SU-DHL-6 (cell line): Measurements from ENCODE around the gene ZFHX3.

Experiments
- H2AFZ ChIP-seq: fragments of 200-600 bp; sonication (generic); 2 replicates; pipeline ENCODE4 v1.6.1; 2014; ENCODE audit warnings: low read depth, mild to moderate bottlenecking, moderate library complexity, mixed read lengths, antibody characterized with exemption, low read length; ENCODE audit not compliant: severe bottlenecking
- H3F3A ChIP-seq: fragments of 200-600 bp; shearing (Covaris generic); 2 replicates; pipeline ENCODE4 v1.6.0; 2016; ENCODE audit warnings: antibody characterized with exemption, mild to moderate bottlenecking; ENCODE audit not compliant: insufficient read depth
- H3K27ac ChIP-seq: fragments of 200-600 bp; sonication (generic); 2 replicates; pipeline ENCODE4 v1.5.1; 2016; ENCODE audit warnings: low read depth, mild to moderate bottlenecking, low read length, moderate library complexity, mixed read lengths
- H3K27me3 ChIP-seq: fragments of 200-600 bp; sonication (generic), shearing (Covaris generic); 2 replicates; pipeline ENCODE4 v1.6.0; 2014; ENCODE audit warnings: mild to moderate bottlenecking, low read length
- H3K36me3 ChIP-seq: fragments of 200-600 bp; sonication (generic); 2 replicates; pipeline ENCODE4 v1.6.1; 2014; ENCODE audit warnings: mild to moderate bottlenecking, low read length, mixed read lengths
- H3K4me2 ChIP-seq: fragments of 300-600, 200-600 bp; shearing (Covaris generic), sonication (generic); 2 replicates; pipeline ENCODE4 v1.6.0; 2014; ENCODE audit warnings: low read length, low read depth, mild to moderate bottlenecking; ENCODE audit not compliant: poor library complexity, severe bottlenecking
- H3K4me3 ChIP-seq: fragments of 200-600 bp; sonication (generic); 2 replicates; pipeline ENCODE4 v1.5.1; 2014; ENCODE audit warnings: antibody characterized with exemption, low read length, mild to moderate bottlenecking, mixed read lengths; ENCODE audit not compliant: insufficient read depth, poor library complexity, severe bottlenecking
- H3K79me2 ChIP-seq: fragments of 200-600 bp; sonication (generic); 2 replicates; pipeline ENCODE4 v1.6.1; 2014; ENCODE audit warnings: mild to moderate bottlenecking, low read length, moderate library complexity; ENCODE audit not compliant: insufficient read depth
- H3K9ac ChIP-seq: fragments of 200-600 bp; sonication (generic); 2 replicates; pipeline ENCODE4 v1.7.0; 2014; ENCODE audit warnings: mild to moderate bottlenecking, low read length
- H3K9me2 ChIP-seq: fragments of 200-600 bp; sonication (generic); replicated peaks from 2 replicates; pipeline ENCODE4 v1.6.1; 2014; ENCODE audit warnings: low read length; ENCODE audit not compliant: insufficient read depth
- H3K9me3 ChIP-seq: fragments of 200-600 bp; sonication (generic); 2 replicates; pipeline ENCODE4 v1.6.1; 2014; ENCODE audit warnings: low read length, mixed read lengths; ENCODE audit not compliant: insufficient read depth
- H4K20me1 ChIP-seq: fragments of 200-600 bp; sonication (generic); 2 replicates; pipeline ENCODE4 v1.6.1; 2014; ENCODE audit warnings: low read depth, mild to moderate bottlenecking, antibody characterized with exemption, low read length, moderate library complexity, mixed read lengths
- EZH2phosphoT487 ChIP-seq: fragments of 200-600 bp; sonication (generic), shearing (Covaris generic); conservative IDR thresholded peaks from 2 replicates; pipeline ENCODE4 v1.6.1; 2018; ENCODE audit warnings: mild to moderate bottlenecking, antibody characterized with exemption, low read length, moderate library complexity, mixed read lengths
- TF ChIP-seq, protein P1 (sequence below): fragments of 200-600 bp; sonication (generic); IDR thresholded peaks from one replicate; pipeline ENCODE4 v1.5.1; 2017; ENCODE audit warnings: antibody characterized with exemption, mild to moderate bottlenecking, low read length, moderate library complexity; ENCODE audit not compliant: insufficient read depth, poor library complexity, severe bottlenecking

The ZFHX3 gene

DNA sequence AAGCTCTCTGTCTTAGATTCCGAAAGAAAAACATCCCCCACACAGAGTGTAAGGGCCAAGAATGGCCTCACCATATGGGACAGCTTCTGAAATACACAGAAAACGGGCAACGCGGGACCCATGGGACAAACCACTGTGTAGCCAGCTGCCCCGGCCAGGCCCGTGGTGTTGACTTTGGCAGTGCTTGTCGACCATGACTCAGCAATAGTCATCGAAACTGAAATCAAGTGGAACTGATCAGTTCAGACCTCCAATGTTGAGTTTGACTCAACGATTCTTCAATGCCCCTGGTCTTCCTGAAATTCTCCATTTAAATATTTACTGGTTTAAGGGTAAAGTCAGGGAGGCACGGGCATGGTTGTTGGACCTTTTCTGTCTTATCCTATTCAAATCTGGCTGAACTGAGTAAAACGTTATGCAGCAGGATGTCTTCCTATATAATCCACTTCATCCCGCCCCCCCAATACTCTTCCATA is 27.5 kb downstream of the ZFHX3 start:
- TF ChIP-seq EZH2phosphoT487 = no peak
- TF ChIP-seq, protein P1, sequence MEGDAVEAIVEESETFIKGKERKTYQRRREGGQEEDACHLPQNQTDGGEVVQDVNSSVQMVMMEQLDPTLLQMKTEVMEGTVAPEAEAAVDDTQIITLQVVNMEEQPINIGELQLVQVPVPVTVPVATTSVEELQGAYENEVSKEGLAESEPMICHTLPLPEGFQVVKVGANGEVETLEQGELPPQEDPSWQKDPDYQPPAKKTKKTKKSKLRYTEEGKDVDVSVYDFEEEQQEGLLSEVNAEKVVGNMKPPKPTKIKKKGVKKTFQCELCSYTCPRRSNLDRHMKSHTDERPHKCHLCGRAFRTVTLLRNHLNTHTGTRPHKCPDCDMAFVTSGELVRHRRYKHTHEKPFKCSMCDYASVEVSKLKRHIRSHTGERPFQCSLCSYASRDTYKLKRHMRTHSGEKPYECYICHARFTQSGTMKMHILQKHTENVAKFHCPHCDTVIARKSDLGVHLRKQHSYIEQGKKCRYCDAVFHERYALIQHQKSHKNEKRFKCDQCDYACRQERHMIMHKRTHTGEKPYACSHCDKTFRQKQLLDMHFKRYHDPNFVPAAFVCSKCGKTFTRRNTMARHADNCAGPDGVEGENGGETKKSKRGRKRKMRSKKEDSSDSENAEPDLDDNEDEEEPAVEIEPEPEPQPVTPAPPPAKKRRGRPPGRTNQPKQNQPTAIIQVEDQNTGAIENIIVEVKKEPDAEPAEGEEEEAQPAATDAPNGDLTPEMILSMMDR = no peak
- Histone ChIP-seq H3K27ac (no peak overlapping the region), H3K9me2 (no peaks in the 10 kb centered on the region), H3K79me2 (no peaks in the 10 kb centered on the region), H3F3A (no peaks in the 10 kb centered on the region), H4K20me1 (no peaks in the 10 kb centered on the region), H3K36me3 (no peaks in the 10 kb centered on the region), H3K4me3 (no peak overlapping the region), H3K27me3 (no peaks in the 10 kb centered on the region), H3K9ac (no peak overlapping the region), H3K4me2 (no peak overlapping the region), H2AFZ (no peak overlapping the region), H3K9me3 (no peaks in the 10 kb centered on the region)

DNA sequence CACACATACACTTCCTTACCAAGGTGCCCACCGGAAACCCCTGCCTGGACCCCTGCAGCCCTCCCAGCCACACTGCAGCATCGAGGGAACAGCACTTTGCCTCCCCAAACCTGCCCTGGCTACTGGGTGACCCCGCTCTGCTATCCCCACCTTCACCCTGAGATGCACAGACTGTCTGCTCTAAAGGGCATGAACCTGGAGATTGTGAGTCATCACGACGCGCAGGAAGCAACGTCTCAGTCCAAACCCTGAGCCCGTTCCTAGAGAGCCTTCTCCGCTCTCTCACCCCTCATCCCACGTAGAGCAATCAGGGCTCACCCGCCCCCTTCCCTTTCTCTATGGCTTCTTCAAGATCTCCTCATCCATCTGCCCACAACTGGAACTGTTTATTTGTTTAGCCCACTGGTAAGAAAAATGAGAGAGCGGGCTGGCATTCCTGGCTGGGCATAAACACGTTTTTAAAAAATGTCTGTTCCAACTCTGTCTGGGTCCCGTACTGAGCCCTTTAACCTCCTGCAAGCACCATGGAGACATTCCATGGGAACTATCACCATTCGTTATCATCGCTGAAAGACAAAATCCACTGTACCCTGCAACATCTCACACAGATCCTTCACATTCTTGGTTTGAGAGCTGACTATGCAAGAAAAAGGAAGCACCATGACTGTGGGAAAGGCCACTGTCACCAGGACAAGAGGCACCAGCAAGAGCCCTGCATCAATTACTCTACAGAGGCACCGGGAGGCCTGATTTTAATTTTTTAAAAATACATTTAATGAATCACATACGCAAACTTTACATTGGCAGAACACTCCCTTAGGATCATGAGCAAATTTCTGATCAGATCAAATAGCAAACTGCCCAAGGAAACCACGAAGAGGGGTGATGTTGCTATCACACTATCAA is 28.2 kb downstream of the ZFHX3 start:
- H3K9ac ChIP-seq = no peak overlapping the region
- no peaks in the 10 kb centered on the region for H3F3A ChIP-seq
- H3K4me3 ChIP-seq = no peak overlapping the region
- no peaks in the 10 kb centered on the region for H3K79me2 ChIP-seq
- no peak overlapping the region for H3K27ac ChIP-seq
- no peaks in the 10 kb centered on the region for H3K36me3 ChIP-seq
- no peak overlapping the region for H3K4me2 ChIP-seq
- H3K9me3 ChIP-seq = no peaks in the 10 kb centered on the region
- TF ChIP-seq EZH2phosphoT487 = no peak
- TF ChIP-seq, protein P1 = no peak
- H4K20me1 ChIP-seq = no peaks in the 10 kb centered on the region
- H2AFZ ChIP-seq = no peak overlapping the region
- no peaks in the 10 kb centered on the region for H3K9me2 ChIP-seq
- H3K27me3 ChIP-seq = no peaks in the 10 kb centered on the region

DNA sequence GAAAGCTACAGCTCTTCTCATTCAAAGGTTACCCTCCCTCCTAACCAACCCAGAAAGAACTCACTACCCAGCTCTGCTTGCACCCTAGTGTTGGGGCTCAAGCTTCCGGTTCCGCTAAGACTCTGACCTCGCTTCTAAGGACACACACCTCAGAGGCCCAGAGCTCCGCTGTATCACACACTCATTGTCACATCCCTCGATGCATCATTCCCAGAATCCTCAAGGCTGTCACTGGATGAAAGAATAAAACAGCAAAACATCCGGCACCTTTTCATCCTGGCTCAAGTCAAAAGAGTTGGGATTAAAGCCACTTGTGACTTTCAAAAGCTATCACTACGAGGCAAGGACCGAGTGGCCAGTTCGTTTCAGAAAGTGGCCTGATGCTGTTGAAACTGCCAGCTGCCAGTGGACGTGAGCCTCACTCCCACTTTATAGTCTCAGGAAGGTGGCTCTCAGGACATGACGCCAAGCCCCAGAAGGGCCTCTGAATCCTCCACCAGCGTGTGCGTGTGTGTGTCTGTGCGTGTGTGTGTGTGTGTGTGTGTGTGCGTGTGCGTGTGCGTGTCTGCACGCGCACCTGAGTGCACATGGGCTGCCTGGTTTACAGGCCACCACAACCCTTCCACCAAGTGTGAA is 29.0 kb downstream of the ZFHX3 start:
- Histone ChIP-seq H4K20me1 (no peaks in the 10 kb centered on the region), H3F3A (no peaks in the 10 kb centered on the region), H3K27ac (no peak overlapping the region), H3K36me3 (no peaks in the 10 kb centered on the region), H3K27me3 (no peaks in the 10 kb centered on the region), H3K4me3 (no peak overlapping the region), H3K4me2 (no peak overlapping the region), H3K9me3 (no peaks in the 10 kb centered on the region), H3K9me2 (no peaks in the 10 kb centered on the region), H2AFZ (no peak overlapping the region), H3K79me2 (no peaks in the 10 kb centered on the region), H3K9ac (no peak overlapping the region)
- TF ChIP-seq EZH2phosphoT487 = no peak
- TF ChIP-seq, protein P1 = no peak
